ENCODE results near the gene PACSIN1. TPM values are rescaled to one million over a fixed set of nuclear protein-coding genes. Genes with fewer than 3 reads are reported as not detected.

Gene PACSIN1
- total RNA-seq, 1 donor from 2014 or later: 0.41 TPM

DNA sequence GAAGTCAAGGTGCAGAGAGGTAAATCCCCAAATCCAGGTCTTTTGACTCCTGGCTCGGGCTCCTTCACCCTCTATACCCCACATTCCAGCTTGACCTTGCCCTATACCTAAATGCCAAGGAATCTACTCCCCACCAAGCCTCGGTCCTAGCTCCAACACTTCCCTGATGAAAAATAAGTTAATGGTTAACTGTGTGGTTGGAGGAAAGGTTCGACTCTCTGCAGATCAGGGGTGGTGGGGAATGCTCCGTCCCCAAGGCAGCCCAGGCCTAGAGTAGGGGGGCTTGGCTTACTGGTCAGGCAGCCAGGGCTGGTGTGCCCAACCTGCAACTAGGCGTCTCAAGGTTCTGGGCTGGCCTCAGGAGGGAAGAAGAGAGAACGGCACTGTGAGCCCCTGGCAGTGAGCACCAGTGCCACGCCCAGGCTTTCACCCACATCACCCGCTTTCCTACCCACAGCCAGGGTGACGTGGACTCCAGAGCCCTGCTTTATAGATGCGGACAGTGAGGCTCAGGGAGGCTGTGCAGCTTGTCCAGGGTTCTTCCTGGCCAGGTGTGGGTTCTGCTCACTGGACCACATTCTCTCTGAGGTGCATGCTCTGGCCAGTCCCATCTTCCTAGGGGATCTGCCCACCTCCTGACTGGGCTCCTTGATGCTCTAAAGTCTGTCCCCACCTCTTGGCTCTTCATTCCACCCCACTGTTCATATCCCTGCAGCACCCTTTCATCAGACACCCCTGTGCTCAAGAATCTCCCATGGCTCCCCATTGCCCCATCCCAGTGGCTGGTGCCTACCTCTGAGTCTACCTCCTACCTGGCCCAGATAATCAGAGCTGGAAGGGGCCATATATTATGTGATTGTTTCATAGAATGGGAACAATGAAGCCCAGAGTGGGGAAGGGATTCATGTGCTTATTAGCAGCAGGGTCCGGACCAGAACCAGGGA, 82.1 kb downstream of the PACSIN1 start:
- Mint-ChIP-seq H3K27ac (peak overlapping the region; percentile 18), H3K9me3 (no peaks in the 10 kb centered on the region), H3K4me1 (peaks cover 34% of the 10 kb centered on the region), H3K4me3 (no peak overlapping the region), H3K36me3 (no peaks in the 10 kb centered on the region), H3K27me3 (ENCODE audit: insufficient read depth, low read depth) (peaks cover 8% of the 10 kb centered on the region)
- no peak overlapping the region for H3K27ac ChIP-seq
- no peaks in the 10 kb centered on the region for H3F3A ChIP-seq (ENCODE audit: low read depth)
- no peak overlapping the region for H3K4me3 ChIP-seq
- H3K79me2 ChIP-seq (ENCODE audit: low read depth): no peaks in the 10 kb centered on the region
- H3K9ac ChIP-seq: no peak overlapping the region
- no peak overlapping the region for H3K4me2 ChIP-seq
- H3K9me3 ChIP-seq (ENCODE audit: low read depth): no peaks in the 10 kb centered on the region
- H3K36me3 ChIP-seq: no peaks in the 10 kb centered on the region
- no peaks in the 10 kb centered on the region for H4K20me1 ChIP-seq (ENCODE audit: low read depth)
- H3K4me1 ChIP-seq: peaks cover 5% of the 10 kb centered on the region
- no peaks in the 10 kb centered on the region for H3K27me3 ChIP-seq
- TF ChIP-seq CTCF (IDR thresholded peaks at IDR 0.05) (no peak), EZH2 (IDR thresholded peaks at IDR 0.05) (no peak), EZH2phosphoT487 (IDR thresholded peaks at IDR 0.05) (no peak)
- H2AFZ ChIP-seq (replicated peaks): no peak overlapping the region
- DNase-seq (ENCODE audit: low spot score): no peak

DNA sequence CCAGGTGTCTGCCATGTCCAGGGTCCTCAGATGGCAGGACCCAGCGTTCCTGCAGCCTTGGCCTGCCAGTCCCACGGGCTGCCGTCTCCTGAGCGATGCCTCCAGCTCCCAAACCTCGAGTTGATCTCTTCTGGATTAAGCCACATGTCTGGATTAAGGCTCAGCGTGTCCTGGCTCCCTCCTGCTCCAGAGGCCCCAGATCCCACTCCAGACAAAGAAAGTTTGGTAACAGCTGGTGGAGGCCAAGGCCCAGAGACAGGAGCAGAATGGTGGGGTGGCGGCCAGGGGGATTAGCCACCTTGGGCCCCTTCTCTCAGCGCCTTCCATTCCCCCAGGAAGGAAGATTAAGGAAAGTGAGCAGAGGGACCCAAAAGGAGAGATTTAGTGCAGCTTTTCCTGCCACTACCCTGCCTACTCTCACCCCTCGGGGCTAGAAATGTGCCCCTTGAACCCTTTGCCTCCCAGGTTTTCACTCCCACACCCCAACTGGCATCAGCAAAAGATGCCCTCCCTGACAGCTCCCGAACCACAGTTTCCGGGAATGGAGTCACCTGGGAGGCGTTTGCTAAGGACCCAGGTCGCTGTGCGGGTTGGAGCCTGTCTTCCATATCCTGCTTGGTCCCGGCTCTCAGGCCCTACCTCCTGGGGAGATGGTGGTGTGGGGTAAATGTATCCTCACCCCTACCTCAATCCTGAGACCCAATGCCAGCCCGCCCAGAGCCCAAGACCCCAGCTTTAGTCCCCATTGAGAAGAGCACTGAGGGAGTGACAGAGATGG, 83.3 kb downstream of the PACSIN1 start:
- H3K9me3 ChIP-seq (ENCODE audit: low read depth): no peaks in the 10 kb centered on the region
- no peak overlapping the region for H3K9ac ChIP-seq
- no peaks in the 10 kb centered on the region for H3K27me3 ChIP-seq
- no peaks in the 10 kb centered on the region for H3K36me3 ChIP-seq
- H3K4me2 ChIP-seq: peak overlapping the region; percentile 31
- no peaks in the 10 kb centered on the region for H3K9me3 Mint-ChIP-seq
- H3K4me3 Mint-ChIP-seq: no peak overlapping the region
- peak; percentile 33 for DNase-seq (ENCODE audit: low spot score)
- no peaks in the 10 kb centered on the region for H3K36me3 Mint-ChIP-seq
- peaks cover 5% of the 10 kb centered on the region for H3K4me1 ChIP-seq
- H2AFZ ChIP-seq (replicated peaks): no peak overlapping the region
- no peaks in the 10 kb centered on the region for H3F3A ChIP-seq (ENCODE audit: low read depth)
- no peak overlapping the region for H3K4me3 ChIP-seq
- no peak for TF ChIP-seq EZH2 (IDR thresholded peaks at IDR 0.05)
- TF ChIP-seq CTCF (IDR thresholded peaks at IDR 0.05): no peak
- TF ChIP-seq EZH2phosphoT487 (IDR thresholded peaks at IDR 0.05): no peak
- H3K27ac ChIP-seq: no peak overlapping the region
- H3K4me1 Mint-ChIP-seq: peaks cover 36% of the 10 kb centered on the region
- H3K27ac Mint-ChIP-seq: no peak overlapping the region
- H3K27me3 Mint-ChIP-seq (ENCODE audit: insufficient read depth, low read depth): peaks cover 7% of the 10 kb centered on the region
- H3K79me2 ChIP-seq (ENCODE audit: low read depth): no peaks in the 10 kb centered on the region
- H4K20me1 ChIP-seq (ENCODE audit: low read depth): no peaks in the 10 kb centered on the region

- no peak overlapping the region for H3K27ac Mint-ChIP-seq
- no peaks in the 10 kb centered on the region for H3K9me3 ChIP-seq (ENCODE audit: low read depth)
These were observed 83.9 kb downstream of the PACSIN1 start for GRCh38 chr6:34549804-34550202.

More at GRCh38 chr6:34549804-34550202, 83.9 kb downstream of the PACSIN1 start:
- Histone ChIP-seq H3K27me3 (no peaks in the 10 kb centered on the region), H3K4me2 (no peak overlapping the region), H3K27ac (no peak overlapping the region), H3K4me3 (no peak overlapping the region), H3K79me2 (ENCODE audit: low read depth) (no peaks in the 10 kb centered on the region), H3K4me1 (peaks cover 5% of the 10 kb centered on the region), H3K9ac (no peak overlapping the region), H3K36me3 (no peaks in the 10 kb centered on the region), H2AFZ (replicated peaks) (no peak overlapping the region), H3F3A (ENCODE audit: low read depth) (no peaks in the 10 kb centered on the region), H4K20me1 (ENCODE audit: low read depth) (no peaks in the 10 kb centered on the region)
- Mint-ChIP-seq H3K4me3 (no peak overlapping the region), H3K27me3 (ENCODE audit: insufficient read depth, low read depth) (peaks cover 7% of the 10 kb centered on the region), H3K36me3 (no peaks in the 10 kb centered on the region), H3K9me3 (no peaks in the 10 kb centered on the region), H3K4me1 (peaks cover 37% of the 10 kb centered on the region)
- DNase-seq (ENCODE audit: low spot score): no peak
- no peak for TF ChIP-seq EZH2 (IDR thresholded peaks at IDR 0.05)
- no peak for TF ChIP-seq EZH2phosphoT487 (IDR thresholded peaks at IDR 0.05)
- no peak for TF ChIP-seq CTCF (IDR thresholded peaks at IDR 0.05)

All from neural progenitor cell (in vitro differentiated cells).